Measurements from ENCODE around the gene MYT1.

Gene MYT1

DNA sequence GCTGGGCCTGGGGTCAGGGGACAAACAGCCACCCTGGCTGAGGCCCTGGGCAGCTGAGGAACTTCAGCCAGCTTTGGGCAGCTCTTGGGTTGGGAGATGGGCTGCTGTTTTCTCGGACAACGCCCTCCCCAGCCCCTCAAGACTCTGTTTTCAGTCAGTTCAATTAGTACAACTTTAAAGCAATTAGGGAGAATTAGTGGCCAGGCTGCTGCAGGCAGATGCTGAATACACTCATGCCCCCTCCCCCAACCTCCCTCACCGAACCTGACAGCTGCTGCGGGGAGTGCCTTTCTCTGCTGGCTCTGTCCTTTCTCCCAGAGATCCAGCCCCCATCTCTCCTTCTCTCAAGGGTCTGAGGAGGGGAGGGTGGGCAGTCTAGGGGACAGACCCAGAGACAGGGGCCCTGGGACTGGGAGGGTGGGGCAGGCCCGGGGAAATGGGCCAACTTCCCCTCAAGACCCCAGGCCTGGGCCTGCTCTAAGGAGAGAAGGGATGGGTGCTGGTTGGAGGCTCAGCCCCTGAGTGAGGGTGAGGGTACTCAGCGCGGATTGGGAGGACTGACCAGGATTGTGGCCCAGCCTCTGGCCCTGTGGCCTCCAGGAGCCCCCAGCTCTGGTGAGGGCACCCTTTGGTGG is 17.8 kb upstream of the MYT1 start:
- Histone ChIP-seq H3K9ac (no peak overlapping the region), H4K20me1 (peaks cover 0 to 6% (median 0%) of the 10 kb centered on the region in 11 experiments; a peak in 1 of 22 replicates), H3K27me3 (no peaks in the 10 kb centered on the region), H3K4me2 (no peak overlapping the region), H3K4me3 (no peak overlapping the region), H3K27ac (no peak overlapping the region), H3K4me1 (peaks cover 10 to 22% (median 19%) of the 10 kb centered on the region in 10 experiments), H3K9me3 (replicated peaks in 1 of 11) (peaks cover 17 to 29% (median 22%) of the 10 kb centered on the region in 11 experiments), H3K36me3 (no peaks in the 10 kb centered on the region)
- no peak for TF ChIP-seq Cebpa-rat (IDR thresholded peaks at IDR 0.05)

- no peak for TF ChIP-seq Cebpa-rat (IDR thresholded peaks at IDR 0.05)
- Histone ChIP-seq H3K4me1 (peaks cover 10 to 21% (median 16%) of the 10 kb centered on the region in 10 experiments), H3K27ac (no peak overlapping the region), H3K36me3 (no peaks in the 10 kb centered on the region), H3K9ac (no peak overlapping the region), H3K9me3 (replicated peaks in 1 of 11) (peaks cover 17 to 29% (median 22%) of the 10 kb centered on the region in 11 experiments), H4K20me1 (peaks cover 0 to 6% (median 0%) of the 10 kb centered on the region in 11 experiments; a peak in 1 of 22 replicates), H3K27me3 (no peaks in the 10 kb centered on the region; a peak in 1 of 22 replicates), H3K4me3 (no peak overlapping the region), H3K4me2 (no peak overlapping the region)
Observed at GRCh38 chr20:64146936-64147477, 17.2 kb upstream of the MYT1 start.

- H3K4me2 ChIP-seq, result no peak overlapping the region
- no peak overlapping the region for H3K27ac ChIP-seq
- peaks cover 0 to 14% (median 0%) of the 10 kb centered on the region in 11 experiments; a peak in 2 of 22 replicates for H4K20me1 ChIP-seq
- peaks cover 17 to 29% (median 22%) of the 10 kb centered on the region in 11 experiments for H3K9me3 ChIP-seq (replicated peaks in 1 of 11)
- TF ChIP-seq Cebpa-rat (IDR thresholded peaks at IDR 0.05), result no peak
- H3K9ac ChIP-seq, result no peak overlapping the region
- no peaks in the 10 kb centered on the region for H3K36me3 ChIP-seq
- H3K4me3 ChIP-seq, result no peak overlapping the region
- H3K27me3 ChIP-seq, result no peaks in the 10 kb centered on the region; a peak in 1 of 22 replicates
- H3K4me1 ChIP-seq, result peaks cover 0 to 9% (median 1%) of the 10 kb centered on the region in 10 experiments; a peak in 11 of 20 replicates
Observed at GRCh38 chr20:64148581-64148980, 15.7 kb upstream of the MYT1 start.

GRCh38 chr20:64149141-64149540 is 15.1 kb upstream of the MYT1 start:
- H3K4me3 ChIP-seq, result no peak overlapping the region
- no peak overlapping the region for H3K27ac ChIP-seq
- peaks cover 0 to 14% (median 0%) of the 10 kb centered on the region in 11 experiments; a peak in 2 of 22 replicates for H4K20me1 ChIP-seq
- no peak overlapping the region for H3K9ac ChIP-seq
- H3K4me1 ChIP-seq, result peaks cover 0 to 8% (median 0%) of the 10 kb centered on the region in 10 experiments; a peak in 5 of 20 replicates
- no peaks in the 10 kb centered on the region; a peak in 1 of 22 replicates for H3K27me3 ChIP-seq
- no peak for TF ChIP-seq Cebpa-rat (IDR thresholded peaks at IDR 0.05)
- H3K36me3 ChIP-seq, result no peaks in the 10 kb centered on the region
- H3K4me2 ChIP-seq, result no peak overlapping the region
- H3K9me3 ChIP-seq (replicated peaks in 1 of 11), result peaks cover 17 to 28% (median 20%) of the 10 kb centered on the region in 11 experiments

DNA sequence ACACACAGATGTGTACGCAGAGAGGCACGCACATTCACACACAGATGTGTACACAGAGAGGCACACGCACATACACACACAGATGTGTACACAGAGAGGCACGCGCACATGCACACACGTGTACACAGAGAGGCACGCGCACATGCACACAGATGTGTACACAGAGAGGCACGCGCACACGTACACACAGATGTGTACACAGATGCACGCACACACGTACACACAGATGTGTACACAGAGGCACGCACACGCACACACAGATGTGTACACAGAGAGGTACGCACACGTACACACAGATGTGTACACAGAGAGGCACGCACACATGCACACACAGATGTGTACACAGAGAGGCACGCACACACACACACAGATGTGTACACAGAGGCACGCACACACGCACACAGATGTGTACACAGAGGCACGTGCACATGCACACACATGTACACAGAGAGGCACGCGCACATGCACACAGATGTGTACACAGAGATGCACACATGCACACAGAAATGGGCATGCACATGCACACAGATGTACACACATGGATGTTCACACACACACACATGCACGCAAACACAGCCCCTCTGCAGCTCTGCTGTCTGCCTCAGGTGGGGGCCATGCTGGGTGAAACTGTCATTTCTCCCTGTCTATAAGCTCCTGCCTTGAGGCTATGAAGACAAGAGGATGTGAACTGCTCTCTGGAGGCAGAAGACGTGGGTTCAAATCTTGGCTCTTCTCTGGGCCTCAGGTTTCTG is 14.3 kb upstream of the MYT1 start:
- Histone ChIP-seq H3K4me1 (peaks cover 0 to 8% (median 0%) of the 10 kb centered on the region in 10 experiments; a peak in 5 of 20 replicates), H3K27ac (no peak overlapping the region), H3K9ac (no peak overlapping the region), H3K27me3 (no peaks in the 10 kb centered on the region; a peak in 1 of 22 replicates), H3K4me2 (no peak overlapping the region), H4K20me1 (peaks cover 0 to 18% (median 0%) of the 10 kb centered on the region in 11 experiments; a peak in 2 of 22 replicates), H3K36me3 (no peaks in the 10 kb centered on the region), H3K9me3 (replicated peaks in 1 of 11) (peaks cover 10 to 21% (median 12%) of the 10 kb centered on the region in 11 experiments), H3K4me3 (no peak overlapping the region)
- no peak for TF ChIP-seq Cebpa-rat (IDR thresholded peaks at IDR 0.05)

DNA sequence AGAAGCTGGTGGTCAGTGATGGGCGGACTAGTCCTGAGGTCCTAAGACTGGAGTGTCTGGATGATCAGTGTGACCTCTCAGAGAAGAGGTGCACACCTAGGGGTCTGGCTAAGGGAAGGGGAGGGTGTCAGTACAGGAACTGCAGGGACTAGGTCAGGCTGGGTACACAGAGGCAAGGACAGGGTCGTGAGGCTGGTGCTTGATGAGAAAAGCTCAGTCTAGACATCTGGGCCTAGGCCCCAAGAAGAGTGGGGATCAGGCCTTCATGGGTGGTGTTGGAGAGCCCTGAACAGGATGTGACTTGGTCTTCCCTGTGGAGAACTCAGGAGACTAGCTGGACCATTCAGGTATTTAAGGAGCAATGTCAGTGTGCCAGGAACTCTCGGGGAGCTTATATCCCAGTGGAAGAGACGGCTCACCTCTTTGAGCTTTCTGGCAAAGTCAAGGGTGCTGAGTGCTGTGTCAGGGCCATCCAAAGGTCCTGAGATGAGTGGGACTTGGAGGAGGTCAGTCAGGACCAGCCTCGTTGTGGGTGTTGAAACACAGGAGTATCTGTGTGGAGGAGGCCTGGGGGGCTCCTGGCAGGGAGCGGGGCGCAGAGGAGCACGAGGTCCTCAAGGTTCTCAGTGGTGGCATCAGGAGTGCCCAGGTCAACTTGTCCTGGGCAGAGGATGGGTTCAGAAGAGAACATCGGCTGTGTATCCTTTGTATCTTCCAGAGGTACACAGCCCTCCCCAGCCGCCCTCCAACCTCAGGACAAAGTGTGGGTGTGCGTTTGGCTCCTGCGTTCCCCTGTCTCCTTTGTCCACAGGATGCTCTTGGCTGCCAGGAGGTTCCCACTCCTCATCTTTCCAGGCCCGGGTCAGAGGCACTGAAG is 13.3 kb upstream of the MYT1 start:
- Histone ChIP-seq H3K4me3 (no peak overlapping the region), H3K36me3 (no peaks in the 10 kb centered on the region), H3K9ac (no peak overlapping the region), H4K20me1 (peaks cover 0 to 25% (median 0%) of the 10 kb centered on the region in 11 experiments; a peak in 2 of 22 replicates), H3K9me3 (replicated peaks in 1 of 11) (peaks cover 0 to 11% (median 2%) of the 10 kb centered on the region in 11 experiments; a peak in 12 of 22 replicates), H3K4me2 (no peak overlapping the region), H3K4me1 (peaks cover 0 to 8% (median 0%) of the 10 kb centered on the region in 10 experiments; a peak in 5 of 20 replicates), H3K27ac (no peak overlapping the region), H3K27me3 (no peaks in the 10 kb centered on the region; a peak in 1 of 22 replicates)
- no peak for TF ChIP-seq Cebpa-rat (IDR thresholded peaks at IDR 0.05)

DNA sequence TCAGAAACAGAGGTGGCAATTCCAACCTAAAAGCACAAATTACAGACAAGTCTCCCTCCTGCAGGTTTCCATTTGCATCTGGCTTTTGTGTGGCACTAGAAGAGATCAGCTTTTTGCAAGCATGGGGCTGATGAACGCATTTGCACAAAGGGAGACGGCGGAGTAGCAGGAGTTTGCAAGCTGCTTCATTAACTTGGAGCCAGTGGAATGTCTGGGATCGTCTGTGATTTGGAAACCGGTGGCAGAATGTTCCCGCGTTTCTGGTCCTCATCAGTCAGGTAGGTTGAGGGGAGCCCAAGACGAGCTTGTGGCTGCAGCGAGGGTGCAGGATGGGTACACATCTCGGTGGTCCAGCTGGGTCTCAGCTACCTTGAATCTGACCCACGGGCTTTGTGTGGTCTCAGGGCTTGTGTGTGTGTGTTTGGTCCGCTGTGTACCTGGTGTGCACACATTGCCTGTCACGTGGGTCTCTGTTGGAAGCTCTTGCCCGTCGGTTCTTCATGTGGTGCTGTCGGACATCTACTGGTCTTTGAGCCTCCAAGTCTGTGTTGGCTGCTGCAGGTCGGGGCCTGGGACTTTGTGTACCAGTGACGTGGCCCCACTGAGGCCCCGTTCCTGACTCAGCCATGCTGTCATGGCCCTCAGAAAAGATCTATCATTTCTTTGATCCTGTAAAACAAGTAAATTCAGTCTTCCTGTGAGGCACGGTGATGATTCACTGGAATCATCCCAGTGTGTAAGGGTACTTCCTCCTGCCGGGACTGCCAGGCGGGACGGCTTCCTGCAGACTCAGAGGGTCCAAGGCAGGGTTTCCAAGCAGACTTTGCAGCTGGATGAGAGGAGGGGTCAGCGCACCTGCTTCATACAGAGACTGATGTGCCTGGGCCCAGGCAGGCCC is 12.4 kb upstream of the MYT1 start:
- peaks cover 0 to 10% (median 0%) of the 10 kb centered on the region in 11 experiments; a peak in 3 of 22 replicates for H3K9me3 ChIP-seq (replicated peaks in 1 of 11)
- H3K4me1 ChIP-seq, result peaks cover 0 to 17% (median 6%) of the 10 kb centered on the region in 10 experiments; a peak in 9 of 20 replicates
- no peak overlapping the region for H3K9ac ChIP-seq
- no peaks in the 10 kb centered on the region for H3K36me3 ChIP-seq
- H3K27me3 ChIP-seq, result no peaks in the 10 kb centered on the region; a peak in 1 of 22 replicates
- no peak overlapping the region for H3K27ac ChIP-seq
- H4K20me1 ChIP-seq, result peaks cover 0 to 34% (median 0%) of the 10 kb centered on the region in 11 experiments; a peak in 5 of 22 replicates
- TF ChIP-seq Cebpa-rat (IDR thresholded peaks at IDR 0.05), result no peak
- H3K4me3 ChIP-seq, result no peak overlapping the region
- peak overlapping the region in 4 of 11 experiments; percentile 25 to 48 (median 30); a peak in 5 of 22 replicates for H3K4me2 ChIP-seq

Measured in BLaER1 treated with 17β-estradiol and CSF1 and Interleukin-3, amounts not matched to agents 10 nM and 100 nM (cell line).